Activated naive CD8-positive, alpha-beta T cell treated with anti-CD3 and anti-CD28 coated beads, Interleukin-2, amount 10 ng/mL, durations not matched to agents 7 days and 5 days (primary cell): ENCODE data around the gene PCK1. TPM values are rescaled to one million over a fixed set of nuclear protein-coding genes. Genes with fewer than 3 reads are reported as not detected.

Experiments
- ATAC-seq: fragments of 150-1000 bp; cut with Tn5 transposase; one replicate; pipeline ENCODE4 v1.10.0; 2021; ENCODE audit warnings: low read depth, moderate library complexity
- POLR2A ChIA-PET: fragments of 350-600 bp; sonication (Branson Sonifier 250); formaldehyde crosslinking; loops from one replicate; lab custom pipeline; 2021; ENCODE audit warnings: antibody characterized with exemption; lab: Charles Lee
- DNase-seq: peaks from one replicate; pipeline ENCODE4 v3.0.0; 2021
- H3K27ac Mint-ChIP-seq: one replicate; pipeline ENCODE4 v1.8.0; 2022; ENCODE audit warnings: mild to moderate bottlenecking, mixed read lengths
- H3K27me3 Mint-ChIP-seq: one replicate; pipeline ENCODE4 v1.8.0; 2022; ENCODE audit warnings: mild to moderate bottlenecking, moderate library complexity, mixed read lengths
- H3K36me3 Mint-ChIP-seq: one replicate; pipeline ENCODE4 v1.8.0; 2021; ENCODE audit warnings: mild to moderate bottlenecking, mixed read lengths
- H3K4me1 Mint-ChIP-seq: one replicate; pipeline ENCODE4 v1.8.0; 2021; ENCODE audit warnings: mixed read lengths
- H3K4me3 Mint-ChIP-seq: one replicate; pipeline ENCODE4 v1.8.0; 2022; ENCODE audit warnings: mild to moderate bottlenecking, moderate library complexity, mixed read lengths
- H3K9me3 Mint-ChIP-seq: one replicate; pipeline ENCODE4 v1.8.0; 2021; ENCODE audit warnings: mixed read lengths
- total RNA-seq, 2 experiments: library from RNA; stranded (reverse); gene quantifications; one replicate each; pipeline ENCODE4 v1.2.3, GENCODE V29; 2021

The PCK1 gene
- total RNA-seq, 2 experiments from 2014 or later = not detected

- ATAC-seq = peak; percentile 86
These were observed 36.4 kb downstream of the PCK1 start for GRCh38 chr20:57596998-57597939.

DNA sequence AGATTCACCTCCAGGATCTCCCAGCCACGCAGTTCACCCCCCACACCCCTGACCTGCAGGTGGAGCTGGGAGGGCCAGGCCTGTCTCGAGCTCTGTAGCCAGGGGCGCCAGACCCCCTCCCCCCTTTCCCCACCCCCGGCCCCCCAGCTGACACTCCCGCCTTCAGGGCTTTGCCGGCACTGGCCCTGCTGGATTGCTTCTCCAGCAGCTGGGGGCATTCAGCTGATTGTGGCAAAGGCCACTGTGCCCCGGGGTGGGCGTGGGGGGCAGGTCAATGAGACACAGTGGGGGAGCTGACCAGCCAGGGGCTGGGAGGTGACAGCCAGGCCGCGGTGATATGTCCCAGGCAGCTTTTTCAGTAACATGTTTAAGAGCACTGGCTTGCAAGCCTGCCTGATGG, 37.1 kb downstream of the PCK1 start:
- H3K4me1 Mint-ChIP-seq = peaks cover 6% of the 10 kb centered on the region
- no peak for DNase-seq

More at GRCh38 chr20:57596998-57597939, 36.4 kb downstream of the PCK1 start:
- peaks cover 20% of the 10 kb centered on the region for H3K27me3 Mint-ChIP-seq
- H3K4me3 Mint-ChIP-seq = no peak overlapping the region
- no peak overlapping the region for H3K27ac Mint-ChIP-seq
- H3K9me3 Mint-ChIP-seq = no peaks in the 10 kb centered on the region
- DNase-seq = peak; percentile 90
- no peaks in the 10 kb centered on the region for H3K36me3 Mint-ChIP-seq
- POLR2A ChIA-PET = interaction anchor here (0.6 to 1.7 kb wide), 2 partner anchors 23 kb away, joined by 3 to 12 read pairs; partner anchors contain the start of gene ZBP1
- H3K4me1 Mint-ChIP-seq = peaks cover 6% of the 10 kb centered on the region

DNA sequence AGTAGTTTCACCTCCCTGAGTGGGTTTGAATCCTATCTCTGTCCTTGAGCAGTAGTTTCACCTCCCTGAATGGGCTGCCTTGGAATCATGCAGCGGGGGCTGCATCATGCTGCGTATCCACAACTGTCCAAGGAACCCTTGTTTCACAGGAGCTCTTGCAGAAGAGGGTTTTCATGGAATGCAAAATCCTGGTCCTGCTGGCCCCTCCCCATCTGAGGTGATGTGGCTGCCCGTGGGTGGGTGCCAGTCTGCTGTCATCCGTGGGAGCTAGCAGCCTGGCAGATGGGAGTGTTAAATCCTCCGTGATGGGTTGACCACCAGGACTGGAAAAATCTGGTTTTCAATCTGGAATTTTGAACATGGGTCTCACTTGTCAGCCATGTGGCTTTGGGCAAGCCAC, 37.6 kb downstream of the PCK1 start:
- no peaks in the 10 kb centered on the region for H3K9me3 Mint-ChIP-seq
- no peaks in the 10 kb centered on the region for H3K36me3 Mint-ChIP-seq
- POLR2A ChIA-PET = interaction anchor here (1.7 kb wide), 1 partner anchor 21 kb away, joined by 12 read pairs; the partner anchor contains the start of gene ZBP1
- DNase-seq (no peak), ATAC-seq (no peak)
- peaks cover 6% of the 10 kb centered on the region for H3K4me1 Mint-ChIP-seq
- H3K4me3 Mint-ChIP-seq = no peak overlapping the region
- peaks cover 17% of the 10 kb centered on the region for H3K27me3 Mint-ChIP-seq
- H3K27ac Mint-ChIP-seq = no peak overlapping the region

More for the DNA sequence above, 37.1 kb downstream of the PCK1 start:
- Mint-ChIP-seq H3K36me3 (no peaks in the 10 kb centered on the region), H3K27me3 (peaks cover 20% of the 10 kb centered on the region), H3K9me3 (no peaks in the 10 kb centered on the region), H3K4me3 (no peak overlapping the region), H3K27ac (no peak overlapping the region)
- no peak for ATAC-seq
- POLR2A ChIA-PET = interaction anchor here (1.7 kb wide), 1 partner anchor 22 kb away, joined by 12 read pairs; the partner anchor contains the start of gene ZBP1

- no peaks in the 10 kb centered on the region for H3K36me3 Mint-ChIP-seq
- peaks cover 14% of the 10 kb centered on the region for H3K4me1 Mint-ChIP-seq
- POLR2A ChIA-PET = interaction anchor here (1.5 kb wide), 1 partner anchor 19 kb away, joined by 5 read pairs; no protein-coding TSS in a partner anchor
- ATAC-seq (no peak), DNase-seq (no peak)
- H3K9me3 Mint-ChIP-seq = no peaks in the 10 kb centered on the region
- no peak overlapping the region for H3K4me3 Mint-ChIP-seq
- no peak overlapping the region for H3K27ac Mint-ChIP-seq
- peaks cover 10% of the 10 kb centered on the region for H3K27me3 Mint-ChIP-seq
These were observed 39.7 kb downstream of the PCK1 start for GRCh38 chr20:57600320-57601210.

DNA sequence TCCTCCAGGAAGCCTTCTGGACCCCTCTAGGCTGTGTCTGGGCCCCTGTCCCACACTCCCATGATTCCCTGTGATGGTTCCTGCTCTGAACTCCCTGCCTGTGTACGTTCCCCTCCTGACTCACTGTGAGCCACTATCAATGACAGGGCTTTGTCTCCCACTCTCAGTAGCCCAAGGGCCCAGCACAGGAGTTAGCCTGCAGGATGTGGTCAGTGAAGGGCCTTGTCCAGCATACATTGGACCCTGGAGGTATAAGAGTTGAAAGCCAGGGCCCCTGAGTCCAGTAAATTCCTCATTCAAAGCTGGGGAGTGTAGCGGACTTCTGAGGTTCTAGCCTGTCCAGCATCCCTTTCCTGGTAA, 40.3 kb downstream of the PCK1 start:
- no peak overlapping the region for H3K27ac Mint-ChIP-seq
- peaks cover 14% of the 10 kb centered on the region for H3K4me1 Mint-ChIP-seq
- peaks cover 3% of the 10 kb centered on the region for H3K36me3 Mint-ChIP-seq
- no peak for DNase-seq
- ATAC-seq = no peak
- H3K9me3 Mint-ChIP-seq = no peaks in the 10 kb centered on the region
- POLR2A ChIA-PET = interaction anchor here (1.1 kb wide), 1 partner anchor 18 kb away, joined by 11 read pairs; the partner anchor contains the start of gene ZBP1
- H3K4me3 Mint-ChIP-seq = no peak overlapping the region
- peaks cover 8% of the 10 kb centered on the region for H3K27me3 Mint-ChIP-seq

DNA sequence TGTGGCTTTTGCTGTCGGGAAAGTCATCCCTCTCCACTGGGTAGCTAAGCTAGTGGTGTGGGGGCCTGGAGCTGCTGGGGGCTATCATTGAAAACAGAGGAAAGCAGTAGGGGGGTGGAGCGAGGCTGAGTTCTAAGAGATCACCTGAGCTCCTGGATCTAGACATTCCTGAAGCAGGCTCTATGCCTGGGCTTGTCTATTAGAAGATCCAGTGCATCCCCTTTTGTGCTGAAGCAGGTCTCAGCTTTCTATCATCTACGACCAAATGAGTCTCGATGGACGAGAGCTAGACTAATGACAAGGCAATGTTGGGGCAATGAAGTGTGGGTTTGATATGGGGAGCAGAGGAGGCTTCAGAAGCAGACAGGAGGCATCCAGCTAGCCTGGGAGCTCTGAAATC, 40.8 kb downstream of the PCK1 start:
- Mint-ChIP-seq H3K27me3 (peaks cover 8% of the 10 kb centered on the region), H3K36me3 (peaks cover 3% of the 10 kb centered on the region), H3K4me3 (no peak overlapping the region), H3K4me1 (peaks cover 14% of the 10 kb centered on the region), H3K27ac (no peak overlapping the region), H3K9me3 (no peaks in the 10 kb centered on the region)
- ATAC-seq = no peak
- DNase-seq = no peak
- POLR2A ChIA-PET = interaction anchor here (1.1 kb wide), 1 partner anchor 18 kb away, joined by 11 read pairs; the partner anchor contains the start of gene ZBP1

DNA sequence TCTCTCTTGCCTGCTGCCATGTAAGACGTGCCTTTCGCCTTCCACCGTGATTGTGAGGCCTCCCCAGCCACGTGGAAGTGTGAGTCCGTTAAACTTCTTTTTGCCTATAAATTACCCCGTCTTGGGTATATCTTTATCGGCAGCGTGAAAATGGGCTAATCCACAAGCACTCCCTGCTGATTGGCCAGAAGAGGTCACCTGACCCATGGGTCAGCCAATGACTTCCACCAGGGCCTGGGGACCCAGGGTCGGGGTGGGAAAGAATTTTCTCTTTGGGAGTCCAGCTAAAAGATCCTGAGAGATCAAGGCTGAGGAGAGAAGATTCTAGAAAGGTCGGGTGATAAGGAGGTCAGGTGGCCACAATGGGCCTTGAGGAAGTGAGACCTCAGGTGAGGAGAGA, 42.2 kb downstream of the PCK1 start:
- Mint-ChIP-seq H3K27ac (no peak overlapping the region), H3K36me3 (peaks cover 4% of the 10 kb centered on the region), H3K4me1 (peaks cover 14% of the 10 kb centered on the region), H3K27me3 (peaks cover 5% of the 10 kb centered on the region), H3K9me3 (no peaks in the 10 kb centered on the region), H3K4me3 (no peak overlapping the region)
- POLR2A ChIA-PET = interaction anchor here (0.7 kb wide), 1 partner anchor 16 kb away, joined by 3 read pairs; no protein-coding TSS in a partner anchor
- DNase-seq (no peak), ATAC-seq (no peak)

- H3K36me3 Mint-ChIP-seq = peaks cover 12% of the 10 kb centered on the region
- ATAC-seq = no peak
- POLR2A ChIA-PET = interaction anchor here (1.0 kb wide), 1 partner anchor 10 kb away, joined by 3 read pairs; no protein-coding TSS in a partner anchor
These were observed 44.1 kb downstream of the PCK1 start for GRCh38 chr20:57605045-57605444.

DNA sequence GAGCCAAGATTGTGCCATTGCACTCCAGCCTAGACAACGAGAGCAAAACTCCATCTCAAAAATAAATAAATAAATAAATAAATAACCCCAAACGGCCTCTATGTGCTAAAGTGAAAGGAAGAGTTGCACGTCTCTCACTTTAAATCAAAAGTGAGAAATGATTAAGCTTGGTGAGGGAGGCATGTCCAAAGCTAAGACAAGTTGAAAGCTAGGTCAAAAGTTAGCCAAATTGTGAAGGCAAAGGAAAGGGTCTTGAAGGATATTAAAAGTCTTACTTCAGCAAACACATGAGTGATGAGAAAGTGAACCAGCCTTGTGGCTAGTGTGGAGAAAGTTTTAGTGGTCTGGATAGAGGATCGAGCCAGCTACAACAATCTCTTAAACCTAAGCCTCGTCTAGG, 45.0 kb downstream of the PCK1 start:
- DNase-seq = no peak
- Mint-ChIP-seq H3K4me3 (no peak overlapping the region), H3K27ac (no peak overlapping the region), H3K4me1 (peaks cover 11% of the 10 kb centered on the region), H3K27me3 (peaks cover 2% of the 10 kb centered on the region), H3K36me3 (peaks cover 14% of the 10 kb centered on the region), H3K9me3 (no peaks in the 10 kb centered on the region)
- POLR2A ChIA-PET = interaction anchor here (0.6 kb wide), 1 partner anchor 594 kb away, joined by 3 read pairs; no protein-coding TSS in a partner anchor
- ATAC-seq = no peak

More at GRCh38 chr20:57605045-57605444, 44.1 kb downstream of the PCK1 start:
- DNase-seq = no peak
- H3K9me3 Mint-ChIP-seq = no peaks in the 10 kb centered on the region
- H3K27me3 Mint-ChIP-seq = peaks cover 2% of the 10 kb centered on the region
- H3K27ac Mint-ChIP-seq = no peak overlapping the region
- H3K4me3 Mint-ChIP-seq = no peak overlapping the region
- H3K4me1 Mint-ChIP-seq = peaks cover 14% of the 10 kb centered on the region

DNA sequence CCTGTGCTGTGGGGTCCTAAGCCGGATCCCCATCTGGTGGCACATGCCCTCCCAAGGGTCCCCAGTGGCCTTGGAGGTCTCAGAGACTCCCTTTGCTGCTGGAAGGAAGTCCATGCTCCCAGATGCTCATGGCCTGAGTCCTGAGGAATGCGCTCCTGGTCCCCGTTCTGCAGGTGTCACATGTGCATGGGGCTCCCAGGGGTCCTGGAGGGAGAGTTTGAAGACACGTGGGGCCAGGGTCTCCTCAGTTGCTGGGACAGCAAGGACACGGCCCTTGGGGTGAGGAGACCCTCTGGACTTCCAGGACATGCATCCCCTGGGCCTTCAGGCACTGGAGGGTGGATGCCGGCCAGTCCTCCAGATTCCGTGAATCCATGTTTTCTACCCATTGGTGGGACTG, 47.6 kb downstream of the PCK1 start:
- DNase-seq (peak; percentile 18), ATAC-seq (no peak)
- H3K36me3 Mint-ChIP-seq = peaks cover 17% of the 10 kb centered on the region
- no peak overlapping the region for H3K4me3 Mint-ChIP-seq
- no peaks in the 10 kb centered on the region for H3K27me3 Mint-ChIP-seq
- POLR2A ChIA-PET = no interaction called here
- no peak overlapping the region for H3K27ac Mint-ChIP-seq
- peaks cover 8% of the 10 kb centered on the region for H3K4me1 Mint-ChIP-seq
- H3K9me3 Mint-ChIP-seq = no peaks in the 10 kb centered on the region

DNA sequence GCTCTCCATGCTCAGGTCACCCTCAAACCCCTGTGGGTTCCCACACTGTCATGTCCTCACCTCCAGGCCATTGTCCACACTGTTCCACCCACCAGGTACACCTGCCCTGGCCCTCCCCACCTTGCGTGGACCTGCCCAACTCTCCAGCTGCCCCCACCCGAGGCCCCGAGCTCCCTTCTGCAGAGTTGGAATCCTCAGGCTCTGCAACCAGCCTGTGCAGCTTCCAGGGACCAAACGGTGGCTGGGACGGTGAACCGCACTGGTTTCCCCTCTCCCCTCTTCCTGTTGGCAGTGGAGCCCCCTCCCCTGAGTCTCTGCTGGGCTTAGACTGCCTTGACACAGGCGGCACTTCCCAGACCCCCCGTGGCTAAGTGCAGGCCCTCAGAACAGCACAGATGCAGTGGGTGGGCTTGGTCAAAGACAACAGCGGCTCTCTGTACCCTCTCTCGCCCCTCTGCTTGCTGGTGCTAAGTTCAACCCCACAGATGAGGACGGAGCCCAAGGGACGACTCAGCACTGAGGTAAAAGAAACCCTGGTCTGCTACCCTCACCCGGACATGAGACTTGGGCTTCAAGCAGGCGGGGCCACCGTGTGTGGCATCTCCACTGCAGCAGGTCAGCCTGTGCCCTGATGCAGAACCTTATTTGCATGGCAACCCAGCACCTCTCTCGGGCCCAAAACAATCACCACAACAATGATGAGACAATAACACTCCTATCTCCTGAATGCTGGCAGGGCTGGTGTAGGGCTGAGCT, 48.4 kb downstream of the PCK1 start:
- peaks cover 19% of the 10 kb centered on the region for H3K36me3 Mint-ChIP-seq
- POLR2A ChIA-PET = interaction anchor here (1.5 kb wide), 1 partner anchor 10 kb away, joined by 3 read pairs; no protein-coding TSS in a partner anchor
- H3K4me3 Mint-ChIP-seq = no peak overlapping the region

GRCh38 chr20:57609842-57610167, 48.9 kb downstream of the PCK1 start:
- Mint-ChIP-seq H3K27ac (no peak overlapping the region), H3K27me3 (no peaks in the 10 kb centered on the region), H3K4me1 (peaks cover 6% of the 10 kb centered on the region), H3K4me3 (no peak overlapping the region), H3K9me3 (no peaks in the 10 kb centered on the region), H3K36me3 (peaks cover 22% of the 10 kb centered on the region)
- DNase-seq (peak; percentile 15), ATAC-seq (no peak)
- POLR2A ChIA-PET = interaction anchor here (1.5 kb wide), 1 partner anchor 9 kb away, joined by 3 read pairs; no protein-coding TSS in a partner anchor

More for the DNA sequence above, 48.4 kb downstream of the PCK1 start:
- no peak overlapping the region for H3K27ac Mint-ChIP-seq
- H3K27me3 Mint-ChIP-seq = no peaks in the 10 kb centered on the region
- no peaks in the 10 kb centered on the region for H3K9me3 Mint-ChIP-seq
- no peak for DNase-seq
- ATAC-seq = no peak
- peaks cover 8% of the 10 kb centered on the region for H3K4me1 Mint-ChIP-seq
